Measurements from ENCODE around the gene AHDC1. TPM values are rescaled to one million over a fixed set of nuclear protein-coding genes. Genes with fewer than 3 reads are reported as not detected.
A peak's percentile ranks its signal among the peaks of the same experiment; 100 is the strongest.

AHDC1 gene
- total and polyA plus RNA-seq, 9 of the 15 experiments (the other 6 are each of a cell fraction or from before 2014, with no cell fraction given) = 0.21 to 36.4 (median 4.7) TPM

DNA sequence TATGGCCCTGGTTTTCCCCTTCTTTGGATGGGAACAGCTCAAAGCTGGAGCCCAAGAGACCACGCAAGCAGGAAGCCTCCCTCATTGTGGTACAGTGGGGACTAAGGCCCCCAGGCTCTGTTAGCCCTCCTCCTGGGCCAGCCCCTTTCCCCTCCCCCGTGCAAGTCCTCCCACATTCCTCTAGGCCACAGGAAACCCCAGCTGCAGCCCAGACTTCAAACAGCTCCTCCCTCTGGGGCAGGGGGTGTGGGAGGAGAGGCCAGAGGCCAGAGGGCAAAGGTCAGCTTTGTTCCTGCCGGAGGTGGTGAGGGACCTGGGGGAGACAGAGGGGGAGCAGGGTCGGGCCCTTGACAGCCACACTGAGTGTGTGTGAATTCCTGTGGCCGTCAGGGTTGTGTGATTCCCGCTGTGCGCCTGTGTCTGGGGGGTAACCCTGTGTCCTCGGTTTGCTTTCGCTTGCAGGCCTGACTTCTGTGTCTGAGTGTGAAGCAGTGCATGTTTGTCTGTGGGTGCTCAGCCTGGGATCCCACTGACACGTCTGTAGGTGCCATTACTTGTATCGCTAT lies 3.4 kb upstream of the AHDC1 start (continued):
- TF ChIP-seq, protein P1, sequence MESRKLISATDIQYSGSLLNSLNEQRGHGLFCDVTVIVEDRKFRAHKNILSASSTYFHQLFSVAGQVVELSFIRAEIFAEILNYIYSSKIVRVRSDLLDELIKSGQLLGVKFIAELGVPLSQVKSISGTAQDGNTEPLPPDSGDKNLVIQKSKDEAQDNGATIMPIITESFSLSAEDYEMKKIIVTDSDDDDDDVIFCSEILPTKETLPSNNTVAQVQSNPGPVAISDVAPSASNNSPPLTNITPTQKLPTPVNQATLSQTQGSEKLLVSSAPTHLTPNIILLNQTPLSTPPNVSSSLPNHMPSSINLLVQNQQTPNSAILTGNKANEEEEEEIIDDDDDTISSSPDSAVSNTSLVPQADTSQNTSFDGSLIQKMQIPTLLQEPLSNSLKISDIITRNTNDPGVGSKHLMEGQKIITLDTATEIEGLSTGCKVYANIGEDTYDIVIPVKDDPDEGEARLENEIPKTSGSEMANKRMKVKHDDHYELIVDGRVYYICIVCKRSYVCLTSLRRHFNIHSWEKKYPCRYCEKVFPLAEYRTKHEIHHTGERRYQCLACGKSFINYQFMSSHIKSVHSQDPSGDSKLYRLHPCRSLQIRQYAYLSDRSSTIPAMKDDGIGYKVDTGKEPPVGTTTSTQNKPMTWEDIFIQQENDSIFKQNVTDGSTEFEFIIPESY (CRISPR knock-in tag; IDR thresholded peaks at IDR 0.05) = peak; percentile 80
- TF ChIP-seq POLR2AphosphoS2 (IDR thresholded peaks at IDR 0.05; ENCODE audit: low read length) = no peak
- peak; percentile 37; the same call in 1 of the 2 replicates for TF ChIP-seq KLF13 (tag; IDR thresholded peaks at IDR 0.05; ENCODE audit: borderline replicate concordance, low read depth)
- no peak for TF ChIP-seq POLR3A (IDR thresholded peaks at IDR 0.05; ENCODE audit: borderline replicate concordance, extremely low read depth, insufficient read depth, insufficient read length)
- TF ChIP-seq, protein P2, sequence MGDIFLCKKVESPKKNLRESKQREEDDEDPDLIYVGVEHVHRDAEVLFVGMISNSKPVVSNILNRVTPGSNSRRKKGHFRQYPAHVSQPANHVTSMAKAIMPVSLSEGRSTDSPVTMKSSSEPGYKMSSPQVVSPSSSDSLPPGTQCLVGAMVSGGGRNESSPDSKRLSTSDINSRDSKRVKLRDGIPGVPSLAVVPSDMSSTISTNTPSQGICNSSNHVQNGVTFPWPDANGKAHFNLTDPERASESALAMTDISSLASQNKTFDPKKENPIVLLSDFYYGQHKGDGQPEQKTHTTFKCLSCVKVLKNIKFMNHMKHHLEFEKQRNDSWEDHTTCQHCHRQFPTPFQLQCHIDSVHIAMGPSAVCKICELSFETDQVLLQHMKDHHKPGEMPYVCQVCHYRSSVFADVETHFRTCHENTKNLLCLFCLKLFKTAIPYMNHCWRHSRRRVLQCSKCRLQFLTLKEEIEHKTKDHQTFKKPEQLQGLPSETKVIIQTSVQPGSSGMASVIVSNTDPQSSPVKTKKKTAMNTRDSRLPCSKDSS (IDR thresholded peaks at IDR 0.05; ENCODE audit: low read depth, partially characterized antibody) = no peak
- peak; percentile 97 for TF ChIP-seq NR2C2 (CRISPR knock-in tag; IDR thresholded peaks at IDR 0.05)
- TF ChIP-seq NR2C2 (tag; IDR thresholded peaks at IDR 0.05) = peak; percentile 97
- TF ChIP-seq SMARCE1 (IDR thresholded peaks at IDR 0.05) = peak; percentile 22; the same call in 1 of the 2 replicates
- TF ChIP-seq, protein P3, sequence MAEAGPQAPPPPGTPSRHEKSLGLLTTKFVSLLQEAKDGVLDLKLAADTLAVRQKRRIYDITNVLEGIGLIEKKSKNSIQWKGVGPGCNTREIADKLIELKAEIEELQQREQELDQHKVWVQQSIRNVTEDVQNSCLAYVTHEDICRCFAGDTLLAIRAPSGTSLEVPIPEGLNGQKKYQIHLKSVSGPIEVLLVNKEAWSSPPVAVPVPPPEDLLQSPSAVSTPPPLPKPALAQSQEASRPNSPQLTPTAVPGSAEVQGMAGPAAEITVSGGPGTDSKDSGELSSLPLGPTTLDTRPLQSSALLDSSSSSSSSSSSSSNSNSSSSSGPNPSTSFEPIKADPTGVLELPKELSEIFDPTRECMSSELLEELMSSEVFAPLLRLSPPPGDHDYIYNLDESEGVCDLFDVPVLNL (CRISPR knock-in tag; IDR thresholded peaks at IDR 0.05; ENCODE audit: low read depth) = no peak
- TF ChIP-seq ZNF668 (CRISPR knock-in tag; IDR thresholded peaks at IDR 0.05) = no peak
- TF ChIP-seq NFATC3 (IDR thresholded peaks at IDR 0.05) = no peak
- no peak for TF ChIP-seq ZNF75A (CRISPR knock-in tag; IDR thresholded peaks at IDR 0.05)
- peak; percentile 82; the same call in 1 of the 2 replicates for TF ChIP-seq TCF7 (IDR thresholded peaks at IDR 0.05; ENCODE audit: borderline replicate concordance)
- no peak for TF ChIP-seq ZBTB1 (CRISPR knock-in tag; IDR thresholded peaks at IDR 0.05; ENCODE audit: borderline replicate concordance, low read depth)
- TF ChIP-seq, protein P4, sequence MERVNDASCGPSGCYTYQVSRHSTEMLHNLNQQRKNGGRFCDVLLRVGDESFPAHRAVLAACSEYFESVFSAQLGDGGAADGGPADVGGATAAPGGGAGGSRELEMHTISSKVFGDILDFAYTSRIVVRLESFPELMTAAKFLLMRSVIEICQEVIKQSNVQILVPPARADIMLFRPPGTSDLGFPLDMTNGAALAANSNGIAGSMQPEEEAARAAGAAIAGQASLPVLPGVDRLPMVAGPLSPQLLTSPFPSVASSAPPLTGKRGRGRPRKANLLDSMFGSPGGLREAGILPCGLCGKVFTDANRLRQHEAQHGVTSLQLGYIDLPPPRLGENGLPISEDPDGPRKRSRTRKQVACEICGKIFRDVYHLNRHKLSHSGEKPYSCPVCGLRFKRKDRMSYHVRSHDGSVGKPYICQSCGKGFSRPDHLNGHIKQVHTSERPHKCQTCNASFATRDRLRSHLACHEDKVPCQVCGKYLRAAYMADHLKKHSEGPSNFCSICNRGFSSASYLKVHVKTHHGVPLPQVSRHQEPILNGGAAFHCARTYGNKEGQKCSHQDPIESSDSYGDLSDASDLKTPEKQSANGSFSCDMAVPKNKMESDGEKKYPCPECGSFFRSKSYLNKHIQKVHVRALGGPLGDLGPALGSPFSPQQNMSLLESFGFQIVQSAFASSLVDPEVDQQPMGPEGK (CRISPR knock-in tag; IDR thresholded peaks at IDR 0.05; ENCODE audit: borderline replicate concordance) = no peak
- TF ChIP-seq NR2F6 (CRISPR knock-in tag; IDR thresholded peaks at IDR 0.05) = peak; percentile 51; the same call in 1 of the 2 replicates
- no peak for TF ChIP-seq ZBTB17 (CRISPR knock-in tag; IDR thresholded peaks at IDR 0.05)
- TF ChIP-seq, protein P5, sequence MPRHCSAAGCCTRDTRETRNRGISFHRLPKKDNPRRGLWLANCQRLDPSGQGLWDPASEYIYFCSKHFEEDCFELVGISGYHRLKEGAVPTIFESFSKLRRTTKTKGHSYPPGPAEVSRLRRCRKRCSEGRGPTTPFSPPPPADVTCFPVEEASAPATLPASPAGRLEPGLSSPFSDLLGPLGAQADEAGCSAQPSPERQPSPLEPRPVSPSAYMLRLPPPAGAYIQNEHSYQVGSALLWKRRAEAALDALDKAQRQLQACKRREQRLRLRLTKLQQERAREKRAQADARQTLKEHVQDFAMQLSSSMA (CRISPR knock-in tag; IDR thresholded peaks at IDR 0.05) = no peak
- TF ChIP-seq ZNF239 (CRISPR knock-in tag; IDR thresholded peaks at IDR 0.05) = no peak
- no peak for TF ChIP-seq CBX8 (IDR thresholded peaks at IDR 0.05; ENCODE audit: borderline replicate concordance, extremely low read depth, low read depth, low read length, poor library complexity, severe bottlenecking)
- TF ChIP-seq GABPB1 (CRISPR knock-in tag; IDR thresholded peaks at IDR 0.05) = no peak

Measured in K562 (cell line).